Parathyroid adenoma (tissue), 2 donors: ENCODE measurements around the gene KNCN.

ENCODE experiments used
- H2AFZ ChIP-seq: fragments of 300-600 bp; sonication (generic); one replicate; pipeline ENCODE4 v1.7.0; 2017; ENCODE audit warnings: antibody characterized with exemption, mild to moderate bottlenecking
- H3K27ac ChIP-seq: fragments of 300-600 bp; sonication (generic); one replicate; pipeline ENCODE4 v1.7.0; 2017
- H3K27me3 ChIP-seq: fragments of 300-600 bp; sonication (generic); one replicate; pipeline ENCODE4 v1.7.0; 2017; ENCODE audit warnings: low read length; ENCODE audit not compliant: control insufficient read depth, insufficient read depth
- H3K36me3 ChIP-seq: fragments of 300-600 bp; sonication (generic); one replicate; pipeline ENCODE4 v1.7.0; 2017; ENCODE audit warnings: low read length; ENCODE audit not compliant: control insufficient read depth, insufficient read depth
- H3K4me1 ChIP-seq: fragments of 300-600 bp; sonication (generic); one replicate; pipeline ENCODE4 v1.7.0; 2017; ENCODE audit warnings: control low read depth
- H3K4me2 ChIP-seq: fragments of 300-600 bp; sonication (generic); one replicate; pipeline ENCODE4 v1.7.0; 2017; ENCODE audit warnings: low read length
- H3K4me3 ChIP-seq: fragments of 300-600 bp; sonication (generic); one replicate; pipeline ENCODE4 v1.7.0; 2017; ENCODE audit warnings: low read depth, low read length
- H3K79me2 ChIP-seq: fragments of 300-600 bp; sonication (generic); one replicate; pipeline ENCODE4 v1.7.0; 2017; ENCODE audit warnings: control low read depth
- H3K9ac ChIP-seq: fragments of 300-600 bp; sonication (generic); one replicate; pipeline ENCODE4 v1.7.0; 2017; ENCODE audit warnings: mild to moderate bottlenecking
- H3K9me3 ChIP-seq: fragments of 300-600 bp; sonication (generic); one replicate; pipeline ENCODE4 v1.7.0; 2017; ENCODE audit warnings: low read length; ENCODE audit not compliant: control insufficient read depth
- TF ChIP-seq, protein P1 (sequence below): fragments of 300-600 bp; sonication (generic); IDR thresholded peaks from one replicate; pipeline ENCODE4 v1.7.0; 2017; ENCODE audit warnings: antibody characterized with exemption, mild to moderate bottlenecking
- donor health status: primary hyperparathyroidism.

The KNCN gene

DNA sequence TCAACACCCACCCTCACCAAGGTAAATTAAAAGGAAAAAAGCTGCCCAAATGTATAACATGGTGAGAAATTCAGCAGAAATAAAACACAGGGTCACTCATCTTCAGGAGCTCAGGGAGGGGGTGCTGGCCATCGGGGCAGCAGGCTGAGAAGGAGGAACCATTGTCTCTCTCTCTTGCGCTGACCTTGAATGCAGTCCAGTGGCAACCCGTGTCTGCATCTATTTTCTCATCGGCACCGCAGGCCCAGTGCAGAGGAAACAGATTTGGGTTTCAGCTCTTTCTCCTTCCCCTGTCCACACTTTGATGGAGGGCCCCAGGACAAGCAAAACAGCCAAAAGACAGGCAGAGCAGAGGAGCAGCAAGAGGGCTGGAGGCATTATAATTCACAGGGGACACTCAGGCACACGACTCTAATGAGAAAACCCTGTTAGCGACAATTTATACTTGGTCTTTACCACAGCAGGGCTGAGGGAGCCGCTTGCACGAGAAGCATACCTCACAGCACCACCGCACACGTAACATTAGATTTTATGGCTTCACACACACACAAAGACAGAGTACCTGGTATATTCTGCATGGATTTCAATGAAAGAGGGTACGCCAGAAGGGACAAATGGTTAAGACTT is 34.0 kb upstream of the KNCN start:
- Histone ChIP-seq H3K9me3 (no peaks in the 10 kb centered on the region), H3K4me1 (no peaks in the 10 kb centered on the region), H3K27me3 (no peaks in the 10 kb centered on the region), H3K4me2 (no peak overlapping the region), H3K36me3 (no peaks in the 10 kb centered on the region), H3K27ac (no peak overlapping the region), H3K79me2 (no peaks in the 10 kb centered on the region), H3K9ac (no peak overlapping the region), H2AFZ (no peak overlapping the region), H3K4me3 (no peak overlapping the region)
- TF ChIP-seq, protein P1, sequence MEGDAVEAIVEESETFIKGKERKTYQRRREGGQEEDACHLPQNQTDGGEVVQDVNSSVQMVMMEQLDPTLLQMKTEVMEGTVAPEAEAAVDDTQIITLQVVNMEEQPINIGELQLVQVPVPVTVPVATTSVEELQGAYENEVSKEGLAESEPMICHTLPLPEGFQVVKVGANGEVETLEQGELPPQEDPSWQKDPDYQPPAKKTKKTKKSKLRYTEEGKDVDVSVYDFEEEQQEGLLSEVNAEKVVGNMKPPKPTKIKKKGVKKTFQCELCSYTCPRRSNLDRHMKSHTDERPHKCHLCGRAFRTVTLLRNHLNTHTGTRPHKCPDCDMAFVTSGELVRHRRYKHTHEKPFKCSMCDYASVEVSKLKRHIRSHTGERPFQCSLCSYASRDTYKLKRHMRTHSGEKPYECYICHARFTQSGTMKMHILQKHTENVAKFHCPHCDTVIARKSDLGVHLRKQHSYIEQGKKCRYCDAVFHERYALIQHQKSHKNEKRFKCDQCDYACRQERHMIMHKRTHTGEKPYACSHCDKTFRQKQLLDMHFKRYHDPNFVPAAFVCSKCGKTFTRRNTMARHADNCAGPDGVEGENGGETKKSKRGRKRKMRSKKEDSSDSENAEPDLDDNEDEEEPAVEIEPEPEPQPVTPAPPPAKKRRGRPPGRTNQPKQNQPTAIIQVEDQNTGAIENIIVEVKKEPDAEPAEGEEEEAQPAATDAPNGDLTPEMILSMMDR = no peak

DNA sequence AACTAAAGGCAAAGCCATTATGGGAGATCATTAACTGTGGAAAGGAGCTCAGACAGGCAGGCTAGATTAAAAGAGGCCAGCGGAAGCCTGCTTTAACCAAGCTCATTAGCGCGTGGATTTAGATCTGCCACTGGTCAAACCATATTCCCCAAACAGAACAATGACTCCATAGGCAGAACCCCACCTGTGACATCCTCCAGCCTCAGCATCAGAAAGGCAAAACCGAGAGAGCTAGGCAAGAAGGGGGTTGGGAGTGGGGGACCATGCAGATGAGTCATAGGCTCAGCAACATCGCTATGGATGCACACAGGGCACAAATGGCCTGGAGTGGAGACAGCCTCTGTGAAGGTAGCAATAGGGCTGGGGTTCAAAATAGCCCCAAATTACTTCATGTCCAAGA is 32.0 kb upstream of the KNCN start:
- H3K4me2 ChIP-seq = no peak overlapping the region
- no peaks in the 10 kb centered on the region for H3K36me3 ChIP-seq
- H3K79me2 ChIP-seq = no peaks in the 10 kb centered on the region
- no peaks in the 10 kb centered on the region for H3K9me3 ChIP-seq
- H3K4me1 ChIP-seq = no peaks in the 10 kb centered on the region
- H3K27me3 ChIP-seq = no peaks in the 10 kb centered on the region
- no peak overlapping the region for H3K9ac ChIP-seq
- no peak overlapping the region for H3K4me3 ChIP-seq
- no peak overlapping the region for H3K27ac ChIP-seq
- H2AFZ ChIP-seq = no peak overlapping the region
- TF ChIP-seq, protein P1 = no peak

DNA sequence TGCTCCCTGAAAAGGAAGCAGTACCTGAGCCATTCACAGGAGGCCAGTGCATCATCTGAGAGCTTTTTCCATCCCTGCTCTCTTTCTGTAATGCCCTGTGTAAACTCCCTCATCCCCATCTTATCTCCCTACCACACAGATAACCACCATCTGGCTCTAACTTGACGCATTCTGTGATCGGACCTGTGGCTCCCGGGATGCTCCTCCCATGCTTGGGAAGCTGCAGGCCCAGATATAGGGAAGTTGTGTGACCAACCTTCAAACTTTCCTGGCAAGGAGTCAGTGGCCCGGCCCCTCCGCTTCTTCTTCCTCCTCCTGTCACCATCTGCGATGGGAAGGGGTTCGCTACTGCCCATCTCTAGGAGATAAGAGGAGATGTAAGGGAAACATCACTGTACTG is 31.5 kb upstream of the KNCN start:
- Histone ChIP-seq H3K9me3 (no peaks in the 10 kb centered on the region), H3K9ac (no peak overlapping the region), H3K36me3 (no peaks in the 10 kb centered on the region), H3K79me2 (no peaks in the 10 kb centered on the region), H3K27ac (no peak overlapping the region), H2AFZ (no peak overlapping the region), H3K4me3 (no peak overlapping the region), H3K27me3 (no peaks in the 10 kb centered on the region), H3K4me1 (no peaks in the 10 kb centered on the region), H3K4me2 (no peak overlapping the region)
- TF ChIP-seq, protein P1 = no peak

DNA sequence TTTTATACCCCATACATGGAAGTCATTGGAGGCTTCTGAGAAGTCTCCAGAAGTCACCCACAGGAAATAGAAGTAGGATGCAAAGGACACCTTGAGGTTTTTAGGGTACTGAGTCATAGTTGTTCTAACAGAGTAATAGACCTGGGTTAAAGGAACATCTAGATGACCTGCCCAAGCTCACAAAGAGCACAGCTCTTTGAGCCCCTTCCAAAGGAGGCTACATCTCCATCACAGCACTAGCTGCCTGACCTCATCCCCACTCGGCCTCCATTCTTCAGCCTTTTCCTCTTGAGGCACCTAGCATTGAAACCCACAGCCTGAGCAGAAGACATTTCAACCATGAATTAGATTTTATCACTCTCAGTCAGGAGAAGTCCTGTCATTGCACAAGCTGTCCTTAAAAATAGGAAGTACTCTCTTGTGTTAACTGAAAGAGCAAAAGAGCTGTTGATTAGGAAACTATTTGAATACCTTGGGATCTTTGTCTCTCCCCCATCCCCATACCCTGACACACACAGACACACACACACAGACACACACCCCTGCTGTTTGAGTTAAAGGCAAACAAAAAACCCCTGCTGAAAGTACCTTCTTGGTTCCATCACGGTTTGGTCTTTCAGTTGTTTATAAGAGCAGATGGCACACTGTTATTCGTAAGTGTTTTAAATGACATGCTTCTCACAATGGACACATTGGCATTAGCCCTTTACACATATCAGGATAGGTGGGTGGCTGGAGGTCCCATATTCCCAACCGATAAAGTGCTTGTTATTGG is 30.4 kb upstream of the KNCN start:
- H3K27ac ChIP-seq = no peak overlapping the region
- TF ChIP-seq, protein P1 = no peak
- H2AFZ ChIP-seq = no peak overlapping the region
- H3K36me3 ChIP-seq = no peaks in the 10 kb centered on the region
- no peak overlapping the region for H3K9ac ChIP-seq
- no peaks in the 10 kb centered on the region for H3K4me1 ChIP-seq
- H3K4me3 ChIP-seq = no peak overlapping the region
- H3K4me2 ChIP-seq = no peak overlapping the region
- H3K79me2 ChIP-seq = no peaks in the 10 kb centered on the region
- no peaks in the 10 kb centered on the region for H3K27me3 ChIP-seq
- H3K9me3 ChIP-seq = no peaks in the 10 kb centered on the region
